ENCODE results near the gene SOWAHB. TPM values are rescaled to one million over a fixed set of nuclear protein-coding genes. Genes with fewer than 3 reads are reported as not detected.

SOWAHB gene
- total and polyA plus RNA-seq, 9 donors, result 0.05 to 1.3 (median 0.11) TPM; not detected in 3

DNA sequence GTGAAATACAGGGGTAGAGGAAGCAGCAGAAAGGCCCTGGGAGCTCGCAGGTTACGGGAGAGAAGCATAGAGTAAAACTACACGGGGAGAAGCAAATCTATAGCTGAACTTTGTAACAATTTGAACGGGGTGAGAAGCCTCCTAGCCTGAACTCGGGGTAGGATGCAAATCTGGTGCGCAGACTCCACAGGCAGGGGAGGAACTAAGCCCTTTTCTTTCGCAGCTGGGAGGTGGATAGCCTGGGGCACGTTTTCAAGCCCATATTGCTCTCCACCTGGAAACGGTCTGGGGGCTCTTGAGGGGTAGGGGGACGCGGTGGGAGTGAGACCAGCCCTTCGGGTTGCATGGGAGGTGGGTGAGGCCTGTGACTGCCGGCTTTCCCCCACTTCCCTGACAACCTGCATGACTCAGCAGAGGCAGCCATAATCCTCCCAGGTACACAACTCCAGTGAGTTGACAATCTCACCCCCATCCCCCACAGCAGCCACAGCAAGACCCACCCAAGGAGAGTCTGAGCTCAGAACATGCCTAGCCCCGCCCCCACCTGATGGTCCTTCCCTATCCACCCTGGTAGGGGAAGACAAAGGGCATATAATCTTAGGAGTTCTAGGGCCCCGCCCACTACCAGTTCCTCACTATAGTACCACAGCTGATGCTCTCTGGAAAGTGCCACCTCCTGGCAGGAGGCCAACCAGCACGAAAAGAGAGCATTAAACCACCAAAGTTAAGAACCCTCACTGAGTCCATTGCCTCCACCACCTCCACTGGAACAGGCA is 29.9 kb downstream of the SOWAHB start:
- 69 to 75% (median 70%) methylated on average over 15 to 16 of the region's 16 CpGs for WGBS, 3 donors
- TF ChIP-seq EP300 (IDR thresholded peaks at IDR 0.05) (no peak), POLR2A (IDR thresholded peaks at IDR 0.05) (no peak)
- TF ChIP-seq, protein P1, sequence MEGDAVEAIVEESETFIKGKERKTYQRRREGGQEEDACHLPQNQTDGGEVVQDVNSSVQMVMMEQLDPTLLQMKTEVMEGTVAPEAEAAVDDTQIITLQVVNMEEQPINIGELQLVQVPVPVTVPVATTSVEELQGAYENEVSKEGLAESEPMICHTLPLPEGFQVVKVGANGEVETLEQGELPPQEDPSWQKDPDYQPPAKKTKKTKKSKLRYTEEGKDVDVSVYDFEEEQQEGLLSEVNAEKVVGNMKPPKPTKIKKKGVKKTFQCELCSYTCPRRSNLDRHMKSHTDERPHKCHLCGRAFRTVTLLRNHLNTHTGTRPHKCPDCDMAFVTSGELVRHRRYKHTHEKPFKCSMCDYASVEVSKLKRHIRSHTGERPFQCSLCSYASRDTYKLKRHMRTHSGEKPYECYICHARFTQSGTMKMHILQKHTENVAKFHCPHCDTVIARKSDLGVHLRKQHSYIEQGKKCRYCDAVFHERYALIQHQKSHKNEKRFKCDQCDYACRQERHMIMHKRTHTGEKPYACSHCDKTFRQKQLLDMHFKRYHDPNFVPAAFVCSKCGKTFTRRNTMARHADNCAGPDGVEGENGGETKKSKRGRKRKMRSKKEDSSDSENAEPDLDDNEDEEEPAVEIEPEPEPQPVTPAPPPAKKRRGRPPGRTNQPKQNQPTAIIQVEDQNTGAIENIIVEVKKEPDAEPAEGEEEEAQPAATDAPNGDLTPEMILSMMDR (IDR thresholded peaks at IDR 0.05), result no peak
- no peaks in the 10 kb centered on the region for H3K27me3 ChIP-seq
- no peaks in the 10 kb centered on the region for H3K36me3 ChIP-seq
- intact Hi-C loops (cut with DNase I), result no loop called here
- no peak for DNase-seq
- H3K9me3 ChIP-seq, result no peaks in the 10 kb centered on the region
- no peaks in the 10 kb centered on the region for H3K4me1 ChIP-seq (ENCODE audit: insufficient read depth)
- H3K27ac ChIP-seq, result no peak overlapping the region
- H3K4me3 ChIP-seq, result no peak overlapping the region

DNA sequence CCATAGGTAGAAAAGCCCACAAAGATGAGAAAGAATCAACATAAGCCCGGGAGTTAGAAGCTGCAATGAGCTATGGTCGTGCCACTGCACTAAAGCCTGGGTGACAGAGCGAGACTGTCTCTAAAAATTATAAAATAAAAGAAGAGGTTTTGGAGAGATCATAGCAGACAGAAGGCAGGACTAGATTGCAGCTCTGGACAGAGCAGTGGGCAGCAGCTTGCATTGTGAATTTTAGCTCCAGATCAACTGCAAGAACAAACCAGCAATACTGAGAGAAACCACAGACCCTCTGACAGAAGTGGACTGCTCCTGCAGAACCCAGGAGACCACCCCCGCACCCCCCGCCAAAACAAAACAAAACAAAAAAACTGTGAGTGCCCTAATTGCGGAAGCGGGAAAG is 30.6 kb downstream of the SOWAHB start:
- H3K27me3 ChIP-seq, result no peaks in the 10 kb centered on the region
- TF ChIP-seq EP300 (IDR thresholded peaks at IDR 0.05), result no peak
- TF ChIP-seq, protein P1 (IDR thresholded peaks at IDR 0.05), result no peak
- TF ChIP-seq POLR2A (IDR thresholded peaks at IDR 0.05), result no peak
- intact Hi-C loops (cut with DNase I), result no loop called here
- DNase-seq, result no peak
- H3K4me1 ChIP-seq (ENCODE audit: insufficient read depth), result no peaks in the 10 kb centered on the region
- no peak overlapping the region for H3K4me3 ChIP-seq
- no peak overlapping the region for H3K27ac ChIP-seq
- H3K9me3 ChIP-seq, result no peaks in the 10 kb centered on the region
- WGBS, 3 donors, result 85 to 86% (median 85%) methylated on average over 7 of the region's 7 CpGs
- no peaks in the 10 kb centered on the region for H3K36me3 ChIP-seq

DNA sequence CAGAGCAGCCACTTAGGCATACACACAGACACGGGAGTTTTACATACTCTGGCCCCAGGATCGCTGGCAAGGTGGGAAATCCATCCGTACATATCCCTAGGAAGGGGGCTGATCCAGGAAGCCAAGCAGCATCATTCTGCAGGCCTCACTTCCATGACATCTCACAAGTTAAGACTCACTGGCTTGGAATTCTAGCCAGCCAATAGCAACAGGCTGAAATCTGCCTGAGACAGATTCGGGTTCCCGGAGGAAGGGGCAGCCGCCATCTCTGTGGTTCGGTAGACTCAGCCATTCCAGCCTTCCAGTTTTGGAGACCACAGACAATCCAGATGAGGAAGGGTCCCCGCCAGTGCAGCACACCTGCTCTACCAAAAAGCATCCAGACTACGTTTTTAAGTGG is 31.3 kb downstream of the SOWAHB start:
- H3K27ac ChIP-seq, result no peak overlapping the region
- intact Hi-C loops (cut with DNase I), result no loop called here
- no peak for TF ChIP-seq POLR2A (IDR thresholded peaks at IDR 0.05)
- TF ChIP-seq, protein P1 (IDR thresholded peaks at IDR 0.05), result no peak
- no peak for TF ChIP-seq EP300 (IDR thresholded peaks at IDR 0.05)
- H3K36me3 ChIP-seq, result no peaks in the 10 kb centered on the region
- H3K4me1 ChIP-seq (ENCODE audit: insufficient read depth), result no peaks in the 10 kb centered on the region
- WGBS, 3 donors, result 85 to 96% (median 94%) methylated on average over 9 of the region's 9 CpGs
- DNase-seq, result no peak
- no peaks in the 10 kb centered on the region for H3K9me3 ChIP-seq
- H3K4me3 ChIP-seq, result no peak overlapping the region
- no peaks in the 10 kb centered on the region for H3K27me3 ChIP-seq

DNA sequence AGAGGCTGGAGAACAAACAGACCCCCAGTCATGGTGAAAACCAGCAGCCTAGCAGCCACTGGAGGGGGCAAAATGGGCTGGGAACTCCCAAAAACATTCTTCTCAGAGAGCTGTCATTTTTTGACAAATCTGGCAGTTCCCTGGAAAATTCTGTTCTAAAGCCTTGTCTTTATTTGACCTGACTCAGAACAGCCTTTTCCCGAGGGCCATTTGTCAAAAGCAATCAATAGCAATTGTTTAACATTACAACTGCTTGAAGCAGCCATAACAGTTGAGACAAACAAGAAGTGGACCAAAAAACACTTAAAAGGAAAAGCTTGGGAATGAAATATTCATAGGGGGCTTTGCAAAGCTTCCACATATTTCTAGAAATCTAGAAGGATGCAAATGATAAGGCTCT is 39.6 kb downstream of the SOWAHB start:
- TF ChIP-seq EP300 (IDR thresholded peaks at IDR 0.05), result no peak
- TF ChIP-seq, protein P1 (IDR thresholded peaks at IDR 0.05), result no peak
- 16 to 45% (median 27%) methylated on average over 1 of the region's 1 CpG for WGBS, 3 donors
- H3K4me1 ChIP-seq (ENCODE audit: insufficient read depth), result no peaks in the 10 kb centered on the region
- no peak for DNase-seq
- no peaks in the 10 kb centered on the region for H3K36me3 ChIP-seq
- H3K27ac ChIP-seq, result no peak overlapping the region
- no peaks in the 10 kb centered on the region for H3K9me3 ChIP-seq
- no peaks in the 10 kb centered on the region for H3K27me3 ChIP-seq
- no peak overlapping the region for H3K4me3 ChIP-seq
- intact Hi-C loops (cut with DNase I), result no loop called here

All from ovary (tissue), 9 donors.